ENCODE results near the gene UNC5A.

Gene UNC5A

DNA sequence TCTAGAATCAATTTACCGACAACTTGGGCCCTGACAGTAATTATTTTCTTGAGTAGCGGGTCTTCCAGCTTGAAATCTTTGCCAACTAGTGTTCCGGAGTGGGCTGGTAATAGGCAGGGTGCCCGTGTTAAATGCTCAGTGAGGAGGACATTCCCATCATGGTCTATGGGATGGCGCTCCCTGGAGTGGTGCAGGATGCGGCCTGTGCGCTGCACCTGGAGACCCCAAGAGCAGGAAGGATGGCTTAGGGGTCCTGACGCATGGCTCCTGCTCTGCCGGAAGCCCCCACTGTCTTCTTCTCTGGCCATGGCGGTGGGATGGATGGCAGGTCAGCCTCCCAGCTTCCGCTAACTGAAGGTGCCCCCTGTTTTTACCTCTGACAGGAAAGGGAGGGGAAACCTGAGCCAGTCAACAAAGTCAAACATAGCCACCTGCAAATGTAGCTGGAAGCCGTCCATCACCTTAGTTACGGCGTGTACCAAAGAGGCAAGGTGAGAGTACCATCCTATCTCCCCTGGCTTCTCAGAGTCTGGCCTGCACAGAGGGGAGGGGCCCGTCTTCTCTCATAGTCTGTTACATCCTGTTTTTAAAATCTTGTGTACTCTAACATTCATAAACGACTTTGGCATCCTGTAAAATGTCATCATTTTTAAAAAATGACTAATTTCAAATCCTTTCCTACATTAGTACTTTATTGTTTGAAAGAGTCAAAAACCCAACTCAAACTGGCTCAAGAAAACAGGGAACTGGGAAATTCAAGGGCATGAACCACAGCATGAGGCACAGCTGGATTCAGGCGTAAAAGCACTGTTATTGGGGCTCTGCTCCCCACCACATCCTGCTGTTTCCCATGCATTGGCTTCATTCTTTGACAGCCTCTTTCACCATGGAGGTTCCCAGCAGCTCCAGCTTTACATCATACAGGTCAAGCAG, 28.5 kb upstream of the UNC5A start:
- no peak for DNase-seq

DNA sequence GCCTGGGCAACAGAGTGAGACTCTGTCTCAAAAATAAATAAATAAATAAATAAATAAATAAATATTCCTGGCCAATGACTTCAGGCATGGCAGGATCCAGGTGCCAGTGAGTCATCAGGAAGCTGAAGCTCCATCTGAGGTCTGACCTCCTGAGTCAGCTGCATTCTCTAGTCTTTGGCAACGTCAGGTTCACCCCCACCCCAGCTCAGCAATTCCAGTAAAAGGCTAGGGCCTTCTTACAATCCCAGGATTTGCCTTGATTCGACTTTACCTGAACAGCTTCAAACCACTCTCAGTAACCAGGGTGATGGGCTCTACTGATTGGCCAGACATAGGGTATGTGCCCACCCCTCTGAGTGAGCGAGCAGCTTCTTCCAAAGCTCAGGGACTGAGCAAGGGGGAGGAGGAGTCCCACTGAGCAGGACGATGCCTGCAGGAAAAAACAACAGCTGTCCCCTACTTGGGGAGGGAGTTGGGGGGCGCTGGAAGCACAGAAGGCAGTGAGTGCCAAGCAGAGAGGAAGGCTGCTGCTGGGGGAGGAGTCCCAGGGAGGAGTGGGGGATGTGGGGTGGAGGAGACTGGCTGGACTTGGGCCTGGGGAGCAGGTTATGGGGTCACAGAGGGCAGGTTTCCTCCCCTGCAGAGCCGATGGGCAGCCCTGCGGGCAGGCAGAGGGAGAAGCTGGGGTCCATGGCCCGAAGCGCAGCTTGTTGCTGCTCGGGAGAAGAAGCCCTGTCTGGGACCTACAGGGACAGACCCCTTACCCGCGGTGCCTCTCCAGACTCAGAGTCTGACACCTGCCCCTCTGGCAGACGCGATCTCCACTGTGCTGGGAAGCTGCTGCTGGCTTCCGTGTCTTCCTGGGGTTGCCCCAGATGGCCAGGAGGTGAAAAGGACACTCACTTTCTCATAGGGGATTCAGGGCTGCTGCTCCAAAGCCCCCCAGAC, 25.9 kb upstream of the UNC5A start:
- DNase-seq = no peak

DNA sequence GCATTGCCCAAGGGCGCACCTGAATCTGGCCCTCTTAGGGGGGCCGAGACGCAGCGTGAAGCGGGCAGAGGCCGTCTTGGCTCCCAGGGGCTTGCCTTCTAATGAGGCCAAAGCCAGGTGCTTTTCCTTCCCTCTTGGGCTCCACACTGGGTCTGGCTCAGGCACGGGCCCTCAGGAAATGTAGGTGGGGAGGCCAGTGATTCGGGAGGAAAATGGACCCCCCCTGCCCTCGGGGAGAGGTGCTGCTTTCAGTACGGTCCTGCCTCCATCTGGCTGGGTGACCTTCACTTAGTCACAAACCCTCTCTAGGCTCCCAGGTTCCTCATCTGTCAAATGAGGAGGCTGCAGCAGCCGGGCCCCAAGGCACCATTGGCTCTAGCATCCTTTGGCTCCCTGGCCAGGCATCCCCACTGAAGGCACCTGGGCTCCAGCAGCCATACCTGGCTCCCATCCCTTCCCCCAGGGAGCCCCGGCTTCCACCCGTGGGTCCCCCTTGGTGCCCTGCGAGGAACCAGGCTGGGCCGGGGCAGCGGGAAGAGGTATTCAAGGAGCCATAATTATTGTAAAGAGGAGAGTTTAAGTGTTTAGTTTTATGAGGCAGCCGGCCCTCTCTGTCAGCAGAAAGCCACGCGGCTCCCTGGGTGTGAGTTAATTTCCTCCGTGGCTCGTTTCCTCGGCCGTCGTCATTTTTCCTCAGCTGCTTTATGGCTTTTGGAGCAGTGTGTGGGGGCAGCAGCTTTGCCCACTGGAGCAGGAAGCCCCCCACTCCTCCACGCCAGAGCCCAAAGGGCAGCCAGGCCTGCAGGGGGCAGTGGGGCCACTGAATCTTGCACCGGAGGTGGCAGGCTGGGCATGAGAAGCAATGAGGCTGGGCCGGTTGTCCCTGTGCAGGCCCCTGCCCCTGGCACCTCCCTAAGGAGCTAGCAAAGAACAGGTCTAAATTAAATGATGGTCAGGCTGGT, 24.9 kb upstream of the UNC5A start:
- DNase-seq = no peak

DNA sequence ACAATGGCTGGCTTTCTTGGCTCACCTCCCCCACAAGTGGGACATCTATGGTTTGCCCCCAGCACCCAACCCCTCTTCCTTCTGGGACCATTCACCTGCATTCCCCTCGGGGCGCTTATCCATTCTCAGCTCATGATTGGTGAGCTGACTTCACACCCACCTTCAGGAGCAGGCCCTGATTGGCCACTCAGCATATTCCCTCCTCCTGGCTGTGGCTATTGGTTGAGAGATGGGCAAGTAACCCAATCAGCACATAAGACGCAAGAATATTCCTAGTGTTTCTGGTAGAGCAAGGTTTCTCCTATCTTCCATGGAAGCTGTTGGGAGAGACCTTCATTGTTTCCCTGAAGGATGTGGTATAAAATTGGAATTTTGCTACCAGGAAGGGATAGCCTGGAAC, 22.7 kb upstream of the UNC5A start:
- DNase-seq = no peak

DNA sequence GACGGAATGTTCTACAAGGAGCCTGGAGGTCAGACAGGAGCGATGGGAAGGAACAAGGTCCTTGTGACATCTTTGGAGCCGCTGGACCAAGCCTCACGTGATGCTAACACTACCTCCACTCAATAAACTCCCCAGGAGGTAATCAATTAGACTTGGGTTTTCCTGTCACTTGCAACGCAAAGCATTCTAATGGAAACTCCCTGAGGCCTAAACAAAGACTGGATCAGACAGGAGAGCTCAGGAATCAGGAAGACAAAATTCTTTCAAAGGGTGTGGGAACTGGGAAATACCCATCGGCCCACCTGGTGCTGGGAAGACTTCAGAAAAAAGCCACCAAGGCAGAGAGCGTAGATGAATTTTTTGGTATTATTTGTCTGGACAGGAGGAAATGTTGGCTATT, 22.3 kb upstream of the UNC5A start:
- no peak for DNase-seq

DNA sequence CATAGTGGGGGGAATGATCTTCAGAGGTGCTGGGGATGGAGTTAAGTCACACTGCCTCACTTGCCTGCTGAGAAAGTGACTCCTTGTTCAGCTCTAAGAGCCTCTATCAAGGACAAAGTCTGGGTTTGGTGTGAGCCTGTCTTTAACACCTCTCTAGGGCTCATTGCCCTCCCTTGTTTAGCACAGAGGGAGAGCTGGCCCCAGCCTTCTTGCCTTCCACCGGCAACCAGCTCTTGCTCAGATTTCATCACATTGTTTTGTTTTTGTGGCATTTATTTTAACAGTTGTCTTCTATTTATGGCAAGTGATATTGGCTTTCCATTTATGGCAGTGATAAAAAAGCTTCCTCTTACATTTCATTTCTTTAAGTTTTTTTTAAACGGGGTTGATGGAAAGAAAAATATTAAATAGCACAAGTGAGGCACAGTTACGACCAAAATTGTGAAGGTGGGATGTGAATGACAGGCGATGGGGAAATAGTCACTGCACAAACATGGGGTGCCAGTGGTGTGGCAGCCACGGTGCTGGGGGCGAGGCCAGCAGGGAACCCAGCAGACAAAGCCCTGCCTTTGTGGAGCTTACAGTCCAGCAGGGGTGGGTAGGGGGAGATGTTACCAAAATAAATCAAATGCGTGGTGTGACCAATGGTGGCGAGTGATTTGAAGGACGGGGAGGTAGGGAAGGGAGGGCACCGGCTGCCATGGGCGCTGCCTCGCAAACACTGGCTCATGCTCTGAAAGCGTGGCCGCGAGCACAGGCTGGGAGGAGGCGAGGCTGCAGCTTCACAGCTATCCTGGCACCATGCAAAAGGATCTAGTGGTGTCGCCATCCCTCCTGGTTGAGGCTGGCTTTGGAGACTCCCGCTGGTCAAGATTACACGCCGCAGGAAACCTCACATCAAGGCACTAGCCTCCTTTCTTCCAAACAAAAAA, 21.2 kb upstream of the UNC5A start:
- DNase-seq = no peak

DNA sequence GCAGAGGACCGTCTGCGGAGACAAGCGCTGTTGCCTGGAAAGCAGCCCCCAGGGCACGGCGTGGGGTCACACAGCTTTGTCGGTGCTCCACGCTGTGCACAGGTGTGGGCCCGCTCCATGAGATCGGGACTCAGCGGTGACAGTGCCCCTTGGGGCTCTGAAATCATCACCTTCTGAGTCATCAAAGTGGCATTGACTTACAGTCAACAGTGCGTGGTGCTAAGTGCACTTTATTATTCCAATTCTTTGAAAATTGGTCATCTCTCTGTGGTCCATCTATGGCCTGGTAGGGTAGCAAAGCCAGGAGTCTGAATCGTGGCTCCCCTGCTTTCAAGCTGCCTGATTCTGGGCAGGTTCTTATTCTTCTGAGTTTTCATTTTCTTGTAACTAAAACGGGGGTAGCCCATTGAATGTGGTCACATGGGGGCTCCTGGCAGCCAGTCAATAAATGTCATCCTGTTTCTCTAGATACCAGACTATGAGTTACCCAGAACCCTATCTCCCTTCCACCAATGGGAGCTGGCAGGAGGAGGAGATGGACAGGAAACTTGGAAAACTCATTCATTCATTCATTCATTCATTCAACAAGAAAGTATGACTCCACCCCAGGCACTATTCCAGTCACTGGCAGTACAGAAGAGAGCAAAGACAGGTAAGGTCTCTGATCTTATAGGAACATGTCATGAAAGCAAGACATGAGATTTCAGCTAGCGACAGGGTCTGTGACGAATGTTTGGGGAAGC, 20.3 kb upstream of the UNC5A start:
- DNase-seq = no peak

DNA sequence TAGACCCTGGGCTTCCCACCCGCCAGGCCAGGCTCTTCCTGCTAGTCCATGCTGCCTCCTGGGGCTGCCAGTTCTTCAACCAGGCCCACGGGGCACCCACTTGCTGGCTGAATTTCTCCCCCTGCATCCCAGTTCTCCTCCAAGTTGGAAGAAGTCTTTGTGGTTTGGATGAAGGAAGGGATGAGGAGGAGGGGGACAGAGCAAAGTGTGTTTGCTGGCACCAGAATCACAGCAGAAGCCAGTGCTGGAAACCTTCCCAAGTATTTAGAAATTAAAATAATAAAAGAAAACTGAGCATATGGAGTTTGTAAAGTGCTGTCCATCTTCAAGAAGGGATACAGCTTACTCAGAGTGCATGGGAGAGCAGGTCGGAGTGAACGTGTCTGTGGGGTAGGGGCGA, 19.4 kb upstream of the UNC5A start:
- no peak for DNase-seq

DNA sequence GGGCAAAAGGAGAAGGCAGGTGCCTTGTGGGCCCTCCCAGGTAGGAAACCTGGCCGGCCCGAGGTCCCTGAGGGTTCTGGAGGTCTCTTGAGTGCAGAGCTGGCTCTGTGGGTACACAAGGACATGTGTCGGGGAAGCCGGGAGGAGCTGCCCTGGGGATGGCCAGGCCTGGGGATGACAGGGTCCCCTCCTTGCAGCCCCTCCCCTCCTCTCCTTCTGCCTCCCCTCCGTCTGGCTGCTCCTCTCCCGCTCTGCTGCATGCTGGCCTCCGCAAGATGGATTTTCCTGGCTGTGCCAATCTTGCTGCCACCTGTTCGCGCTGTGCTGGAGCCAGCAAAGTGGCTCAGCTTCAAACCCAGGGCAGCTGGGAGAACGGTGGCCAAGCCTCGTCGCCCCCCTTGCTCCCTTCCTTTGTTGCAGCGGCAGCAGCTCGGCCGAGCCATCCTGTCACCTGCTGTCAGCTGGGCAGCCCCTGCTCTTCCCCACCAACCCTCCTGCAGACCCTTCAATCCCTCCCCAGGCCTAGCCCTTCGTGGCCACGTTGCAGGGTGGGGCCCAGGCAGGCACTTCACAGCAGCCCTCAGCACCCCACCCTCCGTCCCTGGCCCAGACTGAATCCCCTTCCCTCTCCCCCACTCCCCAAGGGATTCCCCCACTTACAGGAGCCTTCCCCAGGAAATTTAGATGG, 17.6 kb upstream of the UNC5A start:
- DNase-seq = no peak

DNA sequence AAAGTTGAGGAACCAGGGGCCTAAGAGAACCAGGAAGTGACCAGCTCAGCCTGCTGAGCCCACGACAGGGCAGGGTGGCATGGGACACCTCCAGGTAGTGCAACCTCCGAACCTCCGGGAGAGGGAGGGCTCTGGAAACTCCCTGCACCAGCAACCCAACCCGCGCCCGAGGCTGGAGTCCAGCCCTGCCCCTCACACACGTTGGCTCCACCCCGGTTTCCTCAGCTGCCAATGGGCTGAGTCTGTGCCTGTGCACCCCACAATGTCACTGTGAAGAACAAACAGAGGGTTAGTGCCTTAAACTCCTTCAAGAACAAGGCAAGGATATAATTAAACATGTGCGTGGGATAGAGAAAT, 17.0 kb upstream of the UNC5A start:
- DNase-seq = no peak

DNA sequence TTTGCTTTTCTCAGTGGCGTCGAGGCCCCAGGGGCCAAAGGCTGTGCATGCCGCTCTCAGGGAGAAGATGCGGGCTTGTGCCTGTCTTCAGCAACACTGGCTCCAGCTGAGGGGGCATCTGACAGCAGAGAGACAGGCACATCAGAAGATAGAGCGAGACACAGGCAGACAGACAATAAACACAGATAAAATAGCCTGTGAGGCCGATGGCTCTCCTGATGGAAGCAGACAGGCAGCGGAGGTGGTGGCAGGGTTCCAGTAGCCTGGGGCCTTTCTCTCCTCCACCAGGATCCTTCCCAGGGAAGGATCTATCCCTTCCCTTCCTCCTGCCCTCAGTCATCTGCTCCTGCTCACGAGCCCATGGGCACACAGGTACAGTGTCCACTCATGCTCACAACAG, 16.6 kb upstream of the UNC5A start:
- DNase-seq = no peak

DNA sequence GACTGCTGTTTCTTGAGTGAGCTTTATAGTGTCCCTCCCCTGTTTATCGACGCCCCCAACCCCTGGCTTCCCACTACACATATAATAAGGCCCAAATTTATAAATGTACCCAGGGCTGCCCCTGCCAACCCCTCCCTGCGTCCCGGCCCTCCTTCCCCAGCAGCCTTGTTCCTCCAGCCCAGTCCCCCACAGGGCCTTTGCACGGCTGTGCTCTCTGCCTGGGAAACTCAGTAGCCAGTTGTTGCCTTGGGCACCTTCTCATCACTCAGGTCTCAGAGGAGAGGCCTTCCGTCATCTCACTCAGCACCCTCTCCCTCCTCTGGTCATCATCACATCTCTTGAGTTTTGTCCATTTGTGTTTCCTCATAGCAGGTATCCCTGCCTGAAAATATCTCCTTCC, 15.8 kb upstream of the UNC5A start:
- no peak for DNase-seq

DNA sequence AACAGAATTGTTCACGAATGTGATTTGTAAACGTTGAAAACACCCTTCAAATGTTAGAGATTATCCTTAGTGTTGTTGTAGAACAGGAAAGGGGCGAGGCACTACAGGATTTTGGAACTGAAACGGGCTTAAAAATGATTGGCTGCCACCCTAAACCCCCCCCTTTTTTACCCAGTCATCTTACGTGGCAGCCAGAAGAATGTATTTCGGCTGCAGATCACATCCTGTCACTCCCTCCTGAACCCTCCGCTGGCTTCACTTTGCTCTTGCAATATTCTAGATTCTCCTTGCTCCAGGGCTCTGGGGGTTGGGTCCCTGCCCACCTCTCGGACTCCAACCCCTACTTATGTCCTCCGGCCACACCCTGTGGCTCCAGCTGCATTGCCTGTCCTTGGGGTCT, 13.9 kb upstream of the UNC5A start:
- DNase-seq = no peak

DNA sequence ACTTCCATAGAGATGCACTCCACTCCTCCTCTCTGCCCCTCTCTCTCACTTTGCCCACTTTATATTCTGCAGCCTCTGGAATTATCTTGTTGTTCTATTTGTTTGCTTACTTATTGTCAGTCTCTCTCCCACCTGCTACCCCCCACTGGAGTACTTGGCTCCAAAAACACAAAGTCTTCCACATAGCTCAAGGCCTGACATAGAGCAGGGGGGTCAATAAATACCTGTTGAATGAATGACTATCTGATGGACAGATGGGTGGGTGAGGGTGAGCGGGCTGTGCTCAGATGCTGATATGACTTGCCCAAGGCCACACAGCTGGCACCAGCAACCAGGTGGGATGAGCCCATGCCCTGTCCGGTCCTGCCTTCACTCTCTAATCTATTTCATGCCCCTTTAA, 13.4 kb upstream of the UNC5A start:
- no peak for DNase-seq

DNA sequence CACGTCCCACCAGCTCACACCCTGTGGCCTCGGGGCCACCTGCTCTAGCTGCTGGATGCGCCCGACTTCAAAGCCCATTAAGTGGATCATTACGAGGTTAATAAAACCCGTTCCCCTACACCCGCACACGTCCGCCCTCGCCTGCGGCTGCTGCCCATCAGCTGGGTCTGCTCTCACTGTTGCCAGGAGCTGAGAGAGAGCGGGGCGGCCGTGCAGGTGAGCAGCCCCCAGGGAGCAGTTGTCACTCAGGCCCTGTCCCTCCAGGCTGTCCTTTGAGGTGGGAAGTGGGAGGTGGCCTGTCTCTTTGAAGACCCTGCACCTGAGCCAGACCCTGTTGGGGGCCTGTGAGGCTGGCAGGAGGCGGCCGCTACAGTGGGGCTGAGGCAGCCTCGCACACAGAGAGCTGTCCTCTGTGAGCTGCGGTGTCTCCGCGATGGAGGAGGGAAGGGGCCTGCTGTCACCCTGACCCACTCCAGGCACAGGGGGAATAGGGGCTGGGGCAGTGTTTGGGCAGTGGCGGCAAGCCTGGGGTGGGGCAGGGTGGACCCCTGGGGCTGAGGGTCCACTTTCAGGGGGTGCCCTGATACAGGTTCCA, 12.8 kb upstream of the UNC5A start:
- no peak for DNase-seq

DNA sequence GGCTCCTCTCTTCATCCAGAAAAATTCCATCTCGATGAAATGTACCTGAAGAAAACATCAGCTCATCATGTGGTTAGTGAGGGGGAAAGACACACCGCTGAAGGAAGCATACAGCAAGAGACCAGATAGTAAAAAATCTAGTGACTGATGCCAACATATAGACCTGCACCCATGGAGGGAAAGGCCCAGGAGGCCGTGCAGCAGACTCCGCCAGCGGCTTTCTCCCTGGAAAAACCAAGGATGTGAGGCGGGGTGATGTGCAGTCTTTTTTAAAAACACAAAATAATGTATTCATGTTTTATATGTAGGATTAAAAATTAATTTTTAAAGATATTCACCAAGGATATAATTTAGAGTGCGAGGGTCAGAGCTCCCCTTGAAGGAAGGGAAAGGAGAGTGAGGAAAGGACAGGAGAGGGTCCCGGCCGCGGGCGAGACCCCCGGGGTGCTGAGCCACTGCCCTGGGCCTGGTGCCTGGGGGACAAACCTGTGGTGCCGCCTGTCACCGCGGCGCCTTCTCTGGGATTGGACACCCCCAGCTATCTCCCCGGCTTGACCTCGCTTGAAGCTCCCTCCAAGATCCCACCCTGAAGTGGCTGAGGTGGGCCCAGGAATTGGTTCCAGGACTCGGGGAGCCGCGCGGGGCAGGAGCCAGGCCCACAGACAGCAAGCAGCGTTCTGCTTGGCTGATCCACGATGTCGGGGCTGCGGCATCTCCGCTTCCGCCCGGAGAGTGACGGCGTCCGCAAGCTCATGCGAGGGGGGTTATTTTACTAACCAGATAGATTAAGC, 12.1 kb upstream of the UNC5A start:
- DNase-seq = no peak

DNA sequence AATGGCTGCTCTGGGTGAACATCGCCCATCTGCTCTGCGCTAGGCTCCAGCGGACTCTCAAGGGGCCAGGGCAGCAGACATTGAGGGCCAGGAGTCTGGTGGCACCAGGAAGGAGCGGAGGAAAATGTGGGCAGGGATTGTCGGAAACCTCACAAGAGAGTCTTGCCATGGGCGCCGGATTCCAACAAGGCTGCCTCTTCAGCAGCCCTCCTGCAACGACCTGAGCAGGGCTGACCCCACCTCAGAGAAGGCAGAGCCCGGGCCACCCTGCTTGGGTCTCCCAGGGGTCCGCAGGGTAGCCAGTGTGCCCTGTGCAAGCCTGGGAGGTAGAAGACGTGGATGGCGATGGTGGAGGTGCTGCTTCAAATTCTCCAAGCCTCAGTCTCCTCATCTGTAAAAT, 11.4 kb upstream of the UNC5A start:
- DNase-seq = no peak

DNA sequence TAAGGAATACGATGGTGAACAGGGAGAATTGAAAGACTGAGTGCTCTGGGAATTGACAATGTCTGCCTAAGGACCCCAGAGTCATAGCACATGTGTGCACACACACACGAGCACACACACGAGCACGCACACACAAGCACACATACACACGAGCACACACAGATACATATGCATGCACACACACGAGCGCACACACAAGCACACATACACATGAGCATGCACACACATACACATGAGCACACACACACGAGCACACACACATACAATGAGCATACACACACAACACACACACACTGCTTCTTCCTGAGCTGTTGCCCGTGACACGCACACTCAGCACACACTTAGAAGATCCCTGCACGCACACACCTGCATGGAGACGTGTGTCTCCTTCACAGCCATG, 10.9 kb upstream of the UNC5A start:
- DNase-seq = no peak

DNA sequence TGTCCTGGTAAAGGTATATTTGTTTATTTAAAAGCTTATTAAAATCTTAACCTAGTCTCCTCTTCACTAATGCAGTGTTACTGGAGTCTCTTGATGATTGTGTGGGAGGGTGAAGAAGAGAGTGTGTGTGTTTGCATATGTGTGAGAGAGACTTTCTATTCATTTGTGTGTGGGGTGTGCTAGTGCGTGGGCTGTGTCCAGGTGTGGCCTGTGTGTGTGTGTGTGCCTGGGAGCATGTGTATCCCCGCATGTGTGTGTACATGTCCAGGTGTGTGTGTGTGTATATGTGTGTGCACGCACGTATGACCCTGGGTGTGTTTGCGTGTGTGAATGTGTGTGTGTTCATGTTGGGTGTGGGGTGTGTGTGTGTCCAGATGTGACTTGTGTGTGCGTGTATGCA, 10.3 kb upstream of the UNC5A start:
- DNase-seq = no peak

All from activated CD4-positive, alpha-beta T cell treated with anti-CD3 and anti-CD28 coated beads, Interleukin-2, Interleukin-6, amounts not matched to agents 100 ng/mL and 50 ng/mL, durations not matched to agents 16 hours and 8 hours (primary cell).